Femur (tissue), 1 donor: Measurements from ENCODE around the gene CDC20B.
"Not testable (repeated sequence)": the region's sequence is repeated elsewhere in the genome, so short reads cannot be mapped to it uniquely, and the experiment has no call there.

Source experiments
- DNase-seq: peaks from one replicate; pipeline ENCODE4 v3.0.0-alpha.2; 2017

The CDC20B gene

GRCh38 chr5:55160493-55161209 is 12.3 kb downstream of the CDC20B start:
- peak; percentile 90 for DNase-seq

- DNase-seq = peak; percentile 77
These were observed 13.0 kb downstream of the CDC20B start, which contains the start of gene GPX8 for GRCh38 chr5:55159763-55160492. Gene GPX8 (plus strand): TSS chr5:55160171. CDS start chr5:55160193, 22 bp downstream.

- no peak for DNase-seq
These were observed 18.1 kb downstream of the CDC20B start for GRCh38 chr5:55154873-55155272.

GRCh38 chr5:55151923-55152842 is 20.8 kb downstream of the CDC20B start:
- no peak for DNase-seq

GRCh38 chr5:55149308-55149795 is 23.6 kb downstream of the CDC20B start:
- no peak for DNase-seq

- peak; percentile 86 for DNase-seq
These were observed 26.3 kb downstream of the CDC20B start for GRCh38 chr5:55146543-55147151.

- no peak for DNase-seq
These were observed 26.9 kb downstream of the CDC20B start for GRCh38 chr5:55146080-55146479.

- DNase-seq = no peak
These were observed 29.4 kb downstream of the CDC20B start for GRCh38 chr5:55143624-55144023.

- no peak for DNase-seq
These were observed 30.9 kb downstream of the CDC20B start for GRCh38 chr5:55141945-55142690.

- no peak for DNase-seq
These were observed 31.9 kb downstream of the CDC20B start for GRCh38 chr5:55140908-55141665.

GRCh38 chr5:55136521-55136920 is 36.5 kb downstream of the CDC20B start:
- no peak for DNase-seq

GRCh38 chr5:55134053-55134722 is 38.8 kb downstream of the CDC20B start:
- no peak for DNase-seq

GRCh38 chr5:55123365-55123764 is 49.6 kb downstream of the CDC20B start:
- DNase-seq = no peak

GRCh38 chr5:55114061-55114460 is 58.9 kb downstream of the CDC20B start:
- no peak for DNase-seq

- no peak for DNase-seq
These were observed 59.6 kb downstream of the CDC20B start for GRCh38 chr5:55113327-55113726.

GRCh38 chr5:55110217-55110616 is 62.8 kb downstream of the CDC20B start:
- DNase-seq = no peak

GRCh38 chr5:55108661-55109060 is 64.3 kb downstream of the CDC20B start:
- DNase-seq = no peak

GRCh38 chr5:55105976-55106375 is 67.0 kb downstream of the CDC20B start:
- not testable (repeated sequence) for DNase-seq

- no peak for DNase-seq
These were observed 67.9 kb downstream of the CDC20B start for GRCh38 chr5:55104946-55105701.
